COLO668 (cell line): ENCODE results near the gene KCTD17.

Experiments used
- DNase-seq: peaks from one replicate; lab custom pipeline; 2025; ENCODE audit not compliant: unreplicated experiment; lab: John Stamatoyannopoulos, UW

The KCTD17 gene, protein sequence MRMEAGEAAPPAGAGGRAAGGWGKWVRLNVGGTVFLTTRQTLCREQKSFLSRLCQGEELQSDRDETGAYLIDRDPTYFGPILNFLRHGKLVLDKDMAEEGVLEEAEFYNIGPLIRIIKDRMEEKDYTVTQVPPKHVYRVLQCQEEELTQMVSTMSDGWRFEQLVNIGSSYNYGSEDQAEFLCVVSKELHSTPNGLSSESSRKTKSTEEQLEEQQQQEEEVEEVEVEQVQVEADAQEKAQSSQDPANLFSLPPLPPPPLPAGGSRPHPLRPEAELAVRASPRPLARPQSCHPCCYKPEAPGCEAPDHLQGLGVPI

DNA sequence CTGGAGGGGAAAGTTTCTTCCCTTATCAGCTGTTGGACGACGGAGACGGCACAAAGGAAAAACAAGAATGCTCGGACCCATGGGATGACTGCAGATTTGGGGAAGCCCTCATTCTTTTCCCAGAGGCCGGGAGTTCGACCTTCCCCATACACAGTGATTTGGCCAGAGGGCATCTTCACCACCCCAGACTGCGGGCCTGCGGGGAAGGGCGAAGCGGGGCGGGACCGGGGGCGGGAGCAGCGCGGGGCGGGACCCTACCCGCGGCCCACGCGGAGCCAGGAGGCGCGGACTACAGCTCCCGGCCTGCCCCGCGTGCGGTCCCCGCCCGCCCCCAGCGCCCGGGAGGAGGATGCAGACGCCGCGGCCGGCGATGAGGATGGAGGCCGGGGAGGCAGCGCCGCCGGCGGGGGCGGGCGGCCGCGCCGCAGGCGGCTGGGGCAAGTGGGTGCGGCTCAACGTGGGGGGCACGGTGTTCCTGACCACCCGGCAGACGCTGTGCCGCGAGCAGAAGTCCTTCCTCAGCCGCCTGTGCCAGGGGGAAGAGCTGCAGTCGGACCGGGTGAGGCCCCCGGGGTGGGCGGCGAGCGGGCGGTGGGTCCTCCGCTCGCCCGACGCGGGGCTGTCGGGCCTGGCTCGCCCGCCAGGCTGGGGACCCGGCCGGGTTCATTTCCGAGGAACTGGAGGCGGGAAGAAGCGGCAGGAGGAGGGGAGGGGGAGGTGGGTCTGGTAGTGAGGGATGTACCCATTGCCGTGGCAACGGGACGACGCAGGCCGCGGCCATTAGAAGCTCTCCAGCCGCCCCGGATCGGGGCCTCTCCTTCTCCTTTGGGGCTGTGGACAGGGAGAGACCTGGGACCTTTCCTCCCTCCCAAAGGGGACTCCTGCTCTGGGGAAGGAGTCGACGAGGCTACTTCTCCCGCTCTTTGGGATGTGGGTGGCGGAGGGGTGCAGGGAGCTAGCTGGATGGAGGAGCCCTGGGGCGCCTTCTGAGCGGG is at the start of gene KCTD17:
TSS of gene KCTD17 (plus strand) at position 352 of the 995 bp plus-strand sequence. CDS start at position 371, 19 bp downstream.
- peak; percentile 87 for DNase-seq

DNA sequence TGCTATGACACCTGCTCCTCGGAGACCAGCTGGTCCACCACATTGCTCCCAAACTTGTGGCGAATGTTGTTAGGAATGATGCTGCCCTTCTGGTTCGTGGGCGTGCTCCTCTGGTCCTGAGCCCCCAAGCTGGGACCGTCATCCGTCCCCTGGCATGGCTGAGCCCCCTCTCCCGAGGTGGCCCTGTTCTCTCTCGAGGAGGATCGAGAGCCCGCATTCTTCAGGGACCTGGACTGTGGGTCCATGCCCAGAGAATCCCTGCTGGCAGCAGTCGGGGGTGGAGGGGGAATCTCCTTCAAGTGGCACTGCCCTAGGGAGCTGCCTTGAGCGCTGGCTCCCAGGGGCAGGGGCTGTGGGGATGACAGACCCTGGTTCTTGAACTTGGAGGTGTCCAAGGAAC is 49.7 kb upstream of the KCTD17 start:
- no peak for DNase-seq

DNA sequence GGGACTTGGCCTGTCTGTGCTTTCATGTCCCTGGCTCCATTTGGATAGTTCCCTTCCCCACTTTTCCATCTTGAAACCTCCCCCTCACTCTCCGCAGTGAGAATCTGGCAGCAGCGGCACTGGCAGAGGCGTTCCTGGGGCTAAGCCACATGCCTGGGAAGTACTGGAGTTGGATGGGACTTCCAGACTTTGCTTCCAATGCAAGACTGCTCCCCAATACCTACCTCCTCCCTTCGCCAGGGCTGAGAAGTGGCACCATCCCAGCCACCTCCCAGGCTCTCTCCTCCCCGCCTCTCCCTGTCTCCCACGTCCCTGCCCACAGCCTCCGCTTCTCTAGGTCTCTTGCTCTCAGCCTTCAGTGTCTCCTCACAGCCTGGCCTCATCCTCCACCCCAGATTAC is 48.9 kb upstream of the KCTD17 start:
- DNase-seq = no peak

DNA sequence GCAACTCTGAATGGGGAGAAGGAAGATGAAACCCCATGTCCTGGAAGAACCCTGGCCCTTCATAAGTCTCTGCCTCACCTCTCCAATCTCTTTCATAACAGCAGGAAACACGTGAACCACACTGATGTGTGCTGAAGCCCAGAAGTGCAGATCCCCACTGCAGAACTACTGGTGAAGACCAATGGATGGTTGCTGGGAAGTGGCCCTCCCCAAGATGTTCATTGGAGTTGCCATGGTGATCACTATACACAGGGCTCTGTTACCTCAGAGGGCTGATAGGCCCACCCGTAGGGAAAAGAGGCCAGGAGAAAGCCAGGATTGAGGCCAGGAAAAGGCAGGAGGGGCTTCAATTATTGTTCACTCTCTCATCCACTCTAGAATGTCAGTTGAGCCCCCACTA is 43.9 kb upstream of the KCTD17 start:
- no peak for DNase-seq

DNA sequence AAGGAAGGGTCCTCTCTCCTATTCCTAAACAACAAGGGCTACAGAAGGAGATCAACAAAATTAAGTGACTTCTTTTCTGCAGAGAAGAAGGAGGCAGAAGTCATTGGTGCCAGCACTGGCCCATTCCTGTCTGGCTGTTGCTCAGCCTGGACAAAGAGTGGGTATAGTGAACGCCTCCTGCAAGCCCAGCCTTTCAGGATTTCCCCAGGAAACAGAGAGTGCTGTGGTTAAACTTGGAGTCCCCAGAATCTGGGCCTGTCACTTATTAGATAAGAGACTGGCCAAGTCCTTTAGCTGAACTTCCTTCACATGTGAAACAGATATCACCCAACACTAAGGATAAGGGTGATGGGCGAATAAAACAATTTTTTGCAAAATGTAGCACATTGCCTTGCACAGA is 43.2 kb upstream of the KCTD17 start:
- DNase-seq = no peak

DNA sequence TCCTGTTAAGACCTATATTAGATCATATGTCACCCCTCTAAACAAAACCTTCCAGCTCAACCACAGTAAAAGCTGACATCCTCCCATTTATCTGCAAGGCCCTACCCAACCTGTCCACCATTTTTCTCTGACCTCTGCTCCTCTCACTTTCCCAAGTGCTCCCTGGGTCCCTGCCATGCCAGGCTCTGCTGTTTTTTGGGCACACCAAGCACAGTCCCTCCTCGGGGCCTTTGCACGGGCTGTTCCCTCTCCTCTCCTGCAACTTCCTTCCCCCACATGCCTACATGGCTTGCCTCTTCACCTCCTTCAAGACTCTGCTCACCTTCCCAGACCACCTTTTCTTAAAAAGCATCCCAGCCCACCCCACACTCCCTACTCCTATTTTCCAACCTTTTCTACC is 42.1 kb upstream of the KCTD17 start:
- no peak for DNase-seq

DNA sequence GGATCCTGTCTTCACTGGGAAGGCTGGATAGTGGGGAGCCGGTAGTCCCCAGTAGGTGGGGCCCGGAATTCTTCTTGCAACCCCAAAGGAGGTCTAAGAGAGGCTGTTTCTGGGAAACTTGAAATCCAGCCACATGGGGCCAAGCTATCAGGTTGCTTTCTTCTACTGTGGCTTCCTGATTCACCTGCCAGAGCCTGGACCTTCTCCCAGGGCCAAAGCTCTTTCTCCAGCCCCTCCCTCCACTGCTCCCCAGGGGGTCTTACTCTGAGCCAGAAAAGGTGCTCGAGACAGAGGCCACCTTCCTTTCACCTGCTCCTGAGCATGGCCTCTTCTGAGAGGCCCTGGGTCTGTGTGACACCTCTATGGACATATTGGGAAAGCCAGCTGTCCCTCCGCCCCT is 41.4 kb upstream of the KCTD17 start:
- DNase-seq = no peak

DNA sequence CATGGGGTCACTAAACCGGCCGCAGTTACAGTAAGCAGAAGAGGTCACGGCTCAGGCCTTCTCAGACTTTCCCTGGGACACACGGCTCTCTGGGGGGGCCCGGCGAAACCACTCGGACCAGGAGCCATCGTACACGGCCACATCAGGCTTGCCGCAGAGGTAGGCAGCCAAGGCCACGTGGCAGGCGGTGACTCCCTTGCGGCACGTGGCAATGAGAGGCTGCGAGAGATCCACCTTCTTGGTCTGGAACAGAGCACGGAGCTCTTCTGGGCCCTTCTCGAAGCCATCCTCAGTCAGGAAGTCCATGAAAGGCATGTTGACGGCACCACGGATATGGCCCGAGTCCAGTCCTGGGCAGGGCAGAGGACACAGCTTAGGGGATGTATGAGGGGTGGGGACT is 40.6 kb upstream of the KCTD17 start:
- DNase-seq = no peak

DNA sequence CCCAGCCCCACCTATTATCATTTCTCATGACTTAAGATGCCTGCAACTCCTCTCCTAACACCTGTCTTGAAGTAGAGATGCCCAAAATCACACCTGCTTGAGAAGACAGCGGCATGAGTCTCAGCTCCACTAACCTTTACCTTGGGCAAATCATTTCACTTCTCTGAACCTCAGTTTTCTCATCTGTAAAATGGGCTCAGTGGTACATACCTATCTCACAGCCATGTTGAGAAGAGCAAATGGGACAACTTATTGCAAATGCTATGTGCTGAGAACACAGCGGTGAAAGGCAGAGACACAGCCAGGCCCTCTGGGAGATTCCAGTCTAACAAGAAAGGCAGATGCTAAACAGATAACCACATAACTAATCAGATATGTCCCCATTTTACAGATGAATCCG is 40.1 kb upstream of the KCTD17 start:
- no peak for DNase-seq

DNA sequence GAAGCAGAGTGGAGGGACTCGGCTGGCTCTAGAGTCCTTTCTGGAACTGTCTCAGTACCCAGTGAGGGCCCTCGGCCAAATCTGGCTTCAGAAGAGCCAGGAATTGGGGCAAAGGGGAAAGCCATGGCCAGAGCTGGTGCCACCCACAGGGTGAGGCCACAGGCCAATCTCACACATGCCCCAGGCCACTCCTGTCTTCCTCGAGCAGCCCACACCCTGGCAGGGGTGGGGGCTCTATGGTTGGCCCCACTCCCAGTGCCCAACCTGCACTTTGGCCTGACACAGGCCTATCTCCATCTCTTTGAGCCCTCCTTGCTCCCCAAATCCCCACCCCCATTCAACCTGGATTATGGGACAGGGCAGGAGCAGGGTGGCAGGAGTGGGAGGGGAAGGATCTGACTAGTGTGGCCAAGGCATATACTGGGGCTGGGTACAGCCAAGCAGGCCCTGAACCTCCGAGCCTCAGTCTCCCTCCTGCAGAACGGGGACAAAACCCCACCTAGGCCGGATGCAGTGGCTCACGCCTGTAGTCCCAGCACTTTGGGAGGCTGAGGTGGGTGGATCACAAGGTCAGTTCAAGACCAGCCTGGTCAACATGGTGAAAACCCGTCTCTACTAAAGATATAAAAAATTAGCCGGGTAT is 39.2 kb upstream of the KCTD17 start:
- no peak for DNase-seq

DNA sequence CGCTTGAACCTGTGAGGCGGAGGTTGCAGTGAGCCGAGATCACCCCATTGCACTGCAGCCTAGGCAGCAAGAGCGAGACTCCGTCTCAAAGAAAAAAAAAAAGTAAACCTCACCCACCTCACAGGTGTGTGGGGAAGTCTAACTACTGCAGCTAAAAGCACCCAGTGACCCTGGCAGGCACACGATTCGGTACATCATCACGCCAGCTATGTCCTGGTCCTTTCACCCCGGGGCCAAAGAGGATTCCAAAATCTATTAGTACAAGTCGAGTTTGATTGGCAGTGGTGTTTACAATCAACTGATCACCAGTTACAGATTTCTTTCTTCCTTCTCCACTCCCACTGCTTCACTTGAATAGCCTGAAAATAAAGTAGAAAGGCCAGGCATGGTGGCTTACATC is 38.6 kb upstream of the KCTD17 start:
- no peak for DNase-seq

DNA sequence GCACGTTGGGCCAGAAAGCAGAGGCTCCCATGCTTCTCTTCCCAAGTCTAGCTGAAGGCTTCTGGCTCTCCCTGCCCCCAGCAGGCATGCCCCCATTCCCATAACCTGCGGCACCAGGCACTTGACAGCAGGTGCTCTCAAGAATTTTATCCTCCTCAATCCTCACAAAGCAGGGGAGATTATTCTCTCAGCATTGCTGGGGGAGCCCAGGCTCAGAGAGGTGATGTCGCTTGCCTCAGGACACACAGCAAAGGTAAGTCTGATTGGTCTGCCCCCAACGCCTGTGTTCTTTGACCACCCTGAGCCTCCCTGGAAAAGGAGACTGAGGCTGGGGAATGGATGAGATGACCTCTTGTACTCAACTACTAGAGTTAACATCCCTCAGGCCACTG is 37.1 kb upstream of the KCTD17 start:
- DNase-seq = no peak

DNA sequence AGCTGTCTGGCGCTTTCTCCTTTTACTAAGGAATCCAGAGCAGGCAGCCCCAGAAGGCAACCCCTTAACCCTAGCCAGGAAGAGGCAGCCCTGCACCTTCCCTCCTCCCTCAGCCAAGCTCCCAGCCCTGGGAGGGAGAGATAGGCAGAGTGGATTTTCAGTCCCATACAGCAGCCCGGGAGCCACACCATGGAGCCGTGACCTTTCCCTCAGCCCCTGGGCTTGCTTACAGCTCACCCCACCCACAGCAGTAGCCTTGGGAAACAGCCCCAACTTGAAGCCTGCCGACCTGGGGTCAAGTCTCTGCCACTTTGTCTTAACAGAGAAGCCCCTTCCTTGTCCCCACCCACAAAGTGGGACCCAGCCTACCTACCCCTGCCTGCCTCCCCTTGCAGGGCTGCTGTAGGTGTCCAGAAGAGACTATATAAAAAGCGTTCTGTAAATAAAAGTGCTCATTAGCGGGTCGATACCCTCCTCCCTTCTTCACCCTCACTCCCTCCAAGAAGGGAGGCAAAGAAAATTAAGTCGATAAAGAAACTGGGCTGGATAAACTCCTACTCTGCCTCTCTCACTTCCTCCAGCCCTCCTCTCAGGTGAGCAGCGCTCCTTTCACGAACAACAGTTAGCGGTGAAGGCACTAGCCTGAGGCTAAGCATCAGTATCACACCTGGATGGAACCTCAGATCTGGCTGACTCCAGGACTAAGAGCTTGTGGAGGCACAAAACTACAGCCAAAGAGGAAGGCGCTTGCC is 36.5 kb upstream of the KCTD17 start:
- no peak for DNase-seq

DNA sequence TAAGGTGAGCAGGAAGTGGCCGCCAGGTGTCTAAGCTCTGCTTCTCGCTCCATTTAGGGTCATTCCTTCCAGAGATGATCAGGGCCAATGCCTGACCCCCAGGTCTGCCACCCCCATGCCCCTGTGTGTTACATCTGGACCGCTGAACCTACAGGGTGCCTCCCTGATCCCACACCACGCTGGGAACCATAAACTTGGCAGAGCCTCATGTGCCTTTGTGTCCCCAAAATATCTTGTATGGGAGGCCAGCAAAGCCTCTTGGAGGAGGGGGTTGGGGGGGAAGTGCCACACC is 36.0 kb upstream of the KCTD17 start:
- no peak for DNase-seq

DNA sequence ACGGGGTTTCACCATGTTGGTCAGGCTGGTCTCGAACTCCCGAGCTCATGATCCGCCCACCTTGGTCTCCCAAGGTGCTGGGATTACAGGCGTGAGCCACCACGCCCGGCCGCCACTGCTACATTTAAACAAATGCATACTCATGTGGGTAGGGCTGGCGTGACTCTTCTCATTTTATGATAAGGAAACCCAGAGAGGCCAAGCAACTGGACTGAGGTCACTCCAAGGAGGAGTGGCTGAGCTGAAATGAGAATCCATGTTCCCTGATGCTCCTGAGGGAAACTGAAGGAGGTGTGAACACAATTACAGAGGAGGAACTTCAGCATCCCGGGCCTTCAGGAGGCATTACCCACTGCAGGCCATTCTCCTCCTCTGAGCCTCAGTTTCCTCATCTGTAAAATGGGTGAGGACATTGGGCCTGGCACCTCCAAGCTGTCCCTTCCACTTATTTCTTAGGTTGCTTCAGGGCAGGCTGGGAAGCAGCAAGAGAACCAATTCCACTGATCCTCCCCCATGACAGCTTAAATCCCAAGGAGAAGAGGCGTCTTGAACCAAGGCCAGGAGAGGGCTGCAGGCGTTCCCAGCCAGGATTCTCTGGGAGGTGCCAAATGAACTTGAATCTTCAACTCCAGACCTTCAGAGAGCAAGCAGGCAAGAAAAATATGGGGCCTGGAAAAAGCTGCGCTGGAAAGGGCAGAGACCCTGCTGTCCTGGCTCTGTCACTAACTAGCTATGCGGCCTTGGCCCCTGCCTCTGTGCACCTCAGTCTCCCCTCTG is 35.2 kb upstream of the KCTD17 start:
- DNase-seq = no peak

DNA sequence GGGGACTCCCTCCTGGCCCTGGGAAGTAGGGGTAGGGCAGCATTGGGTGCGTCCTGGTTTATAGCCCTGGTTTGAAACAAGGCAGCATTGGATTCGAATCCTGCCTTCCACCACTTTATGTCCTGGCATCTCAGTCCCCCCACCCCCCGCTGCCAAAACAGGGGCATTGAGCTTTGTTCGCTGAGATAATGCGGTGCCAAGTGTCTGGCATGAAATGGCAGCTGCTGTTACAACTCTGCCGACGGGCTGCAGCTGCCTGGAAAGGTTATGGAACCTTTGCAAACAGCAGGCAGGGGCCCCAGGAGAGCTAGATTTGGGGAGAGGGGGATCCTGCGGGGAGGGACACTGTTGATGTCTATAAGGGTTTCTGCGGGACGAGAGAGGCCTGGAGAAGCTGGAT is 34.2 kb upstream of the KCTD17 start:
- no peak for DNase-seq

DNA sequence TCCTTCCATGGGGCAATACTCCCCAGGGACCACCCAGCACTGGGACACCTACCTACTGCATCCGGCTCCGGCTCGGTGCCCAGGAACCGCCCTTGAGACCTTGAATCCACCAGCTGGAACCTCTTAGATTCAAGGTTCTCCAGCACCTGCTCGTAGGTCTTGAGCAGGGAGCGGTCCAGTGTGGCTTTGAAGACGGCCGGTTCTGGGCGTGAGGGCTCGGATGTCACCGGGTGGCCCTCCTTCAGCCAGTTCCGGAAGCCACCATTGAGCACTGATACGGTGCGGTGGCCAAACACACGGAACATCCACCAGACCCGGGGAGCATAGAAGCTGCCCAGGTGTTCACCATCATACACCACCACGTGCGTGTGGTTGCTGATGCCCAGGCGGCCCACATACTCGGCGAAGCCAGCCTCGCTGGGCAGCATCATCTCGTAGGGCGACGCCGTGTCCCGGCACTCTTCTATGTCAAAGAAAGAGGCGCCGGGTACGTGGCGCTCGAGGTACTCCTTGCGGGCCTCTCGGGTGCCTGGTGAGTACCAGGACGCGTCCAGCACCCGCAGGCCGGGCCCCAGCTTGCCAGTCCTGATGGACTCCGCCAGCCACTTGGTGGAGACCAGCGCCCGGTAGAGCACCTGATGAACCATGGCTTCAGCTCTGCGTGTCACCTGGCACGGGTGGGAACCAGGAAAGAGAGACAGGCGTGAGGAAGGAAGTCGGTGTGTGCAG is 33.3 kb upstream of the KCTD17 start:
- no peak for DNase-seq

DNA sequence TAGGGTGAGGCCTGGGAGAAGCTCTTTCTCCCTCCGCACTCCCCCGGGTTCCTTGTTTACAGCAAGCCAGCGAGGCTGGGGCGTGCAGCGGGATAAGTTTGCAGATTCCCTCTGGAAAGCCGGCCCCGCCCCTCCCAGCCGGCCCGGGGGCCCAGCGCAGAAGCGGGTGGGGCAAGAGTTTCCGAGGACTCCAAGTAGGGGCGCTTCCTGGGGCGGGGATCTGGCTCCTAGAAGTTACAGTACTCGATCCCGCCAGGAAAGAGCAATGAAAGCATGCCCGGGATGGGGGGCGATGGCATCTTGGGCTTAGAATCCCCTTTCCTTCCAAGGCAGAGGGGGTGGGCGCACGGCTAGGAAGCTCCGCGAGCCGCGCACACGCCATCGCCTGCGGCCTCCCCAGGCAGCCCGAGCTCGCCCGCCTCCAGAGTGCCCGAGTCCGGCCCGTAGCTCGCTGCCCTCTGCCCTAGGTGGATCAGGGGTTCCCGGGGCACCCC is 32.7 kb upstream of the KCTD17 start:
- DNase-seq = peak; percentile 40

DNA sequence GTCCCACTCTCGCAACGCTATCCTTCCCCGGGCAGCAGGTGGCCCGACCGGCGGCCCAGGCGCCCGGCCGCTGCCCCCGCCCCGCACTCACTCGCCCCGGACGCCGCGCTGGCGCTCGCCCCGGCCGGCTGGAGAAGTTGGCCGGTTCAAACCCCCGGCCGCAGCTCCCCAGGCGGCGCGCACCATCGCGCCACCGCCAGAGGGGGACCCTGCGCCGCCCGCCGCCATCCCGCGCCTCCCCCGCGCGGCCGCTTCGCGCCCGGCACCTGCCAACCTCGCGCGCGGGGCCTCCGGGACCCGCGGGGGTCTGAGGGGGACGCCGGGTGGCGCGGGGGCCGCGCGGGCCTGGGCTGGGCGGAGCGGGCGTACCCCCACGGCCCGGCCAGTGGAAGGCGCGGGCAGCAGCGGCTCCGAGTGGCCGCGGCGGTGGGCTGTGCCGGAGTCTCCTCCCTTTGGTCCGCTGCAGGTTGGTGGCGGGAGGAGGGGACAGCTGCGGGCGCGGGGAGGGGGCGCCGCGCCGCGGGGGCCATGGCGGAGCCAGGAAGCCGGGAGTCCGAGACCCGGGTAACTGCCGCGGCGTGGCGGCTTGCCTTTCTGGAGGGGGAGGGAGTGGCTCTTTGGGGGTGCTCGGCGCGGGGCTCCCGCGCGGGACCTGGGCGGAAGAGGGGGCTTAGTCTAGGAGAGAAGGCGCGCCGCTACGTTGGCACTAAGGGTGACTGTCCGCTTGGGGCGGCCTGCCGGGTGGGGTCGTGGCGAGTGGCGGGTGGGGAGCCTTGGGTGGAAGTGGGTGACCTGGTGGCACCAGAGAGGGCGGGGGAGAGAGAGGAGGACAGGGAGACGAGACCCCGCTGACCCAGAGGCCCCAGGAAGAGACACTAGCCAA is 32.0 kb upstream of the KCTD17 start, which contains the start of the genes MPST and TST:
TSS of gene MPST (plus strand) at position 434 of the 883 bp plus-strand sequence. CDS start at position 529, 95 bp downstream.
TSS of gene TST (minus strand) at position 139 of the 883 bp plus-strand sequence. CDS start 715 bp downstream, outside the sequence.
- peak; percentile 77 for DNase-seq
